ENCODE data around the gene PSMG4.

PSMG4 gene

GRCh38 chr6:3276174-3277167 lies 17.7 kb downstream of the PSMG4 start:
- no peak for DNase-seq (ENCODE audit: low read depth)

GRCh38 chr6:3277251-3277650 lies 18.5 kb downstream of the PSMG4 start:
- no peak for DNase-seq (ENCODE audit: low read depth)

- DNase-seq (ENCODE audit: low read depth), result no peak
These were observed 19.2 kb downstream of the PSMG4 start for GRCh38 chr6:3277851-3278416.

- no peak for DNase-seq (ENCODE audit: low read depth)
These were observed 19.9 kb downstream of the PSMG4 start for GRCh38 chr6:3278691-3279090.

GRCh38 chr6:3280091-3280490 lies 21.3 kb downstream of the PSMG4 start:
- no peak for DNase-seq (ENCODE audit: low read depth)

GRCh38 chr6:3280866-3281465 lies 22.2 kb downstream of the PSMG4 start:
- no peak for DNase-seq (ENCODE audit: low read depth)

- DNase-seq (ENCODE audit: low read depth), result peak; percentile 93
These were observed 23.1 kb downstream of the PSMG4 start for GRCh38 chr6:3281631-3282475.

- no peak for DNase-seq (ENCODE audit: low read depth)
These were observed 23.9 kb downstream of the PSMG4 start for GRCh38 chr6:3282476-3283236.

GRCh38 chr6:3283241-3283640 lies 24.5 kb downstream of the PSMG4 start:
- DNase-seq (ENCODE audit: low read depth), result no peak

GRCh38 chr6:3283641-3284435 lies 25.1 kb downstream of the PSMG4 start:
- DNase-seq (ENCODE audit: low read depth), result no peak

GRCh38 chr6:3284436-3284876 lies 25.7 kb downstream of the PSMG4 start:
- DNase-seq (ENCODE audit: low read depth), result no peak

- DNase-seq (ENCODE audit: low read depth), result no peak
These were observed 26.4 kb downstream of the PSMG4 start for GRCh38 chr6:3285049-3285639.

GRCh38 chr6:3285732-3286131 lies 27.0 kb downstream of the PSMG4 start:
- DNase-seq (ENCODE audit: low read depth), result no peak

GRCh38 chr6:3286641-3287171 lies 28.0 kb downstream of the PSMG4 start:
- DNase-seq (ENCODE audit: low read depth), result no peak

- DNase-seq (ENCODE audit: low read depth), result no peak
These were observed 28.6 kb downstream of the PSMG4 start for GRCh38 chr6:3287308-3287707.

GRCh38 chr6:3287976-3288707 lies 29.4 kb downstream of the PSMG4 start:
- DNase-seq (ENCODE audit: low read depth), result no peak

GRCh38 chr6:3288711-3289663 lies 30.2 kb downstream of the PSMG4 start:
- DNase-seq (ENCODE audit: low read depth), result no peak

GRCh38 chr6:3289664-3290055 lies 30.9 kb downstream of the PSMG4 start:
- DNase-seq (ENCODE audit: low read depth), result no peak

Measured in amniotic epithelial cell (primary cell).